GM21381 (cell line): ENCODE results near the gene FAM83B.
"Not testable (repeated sequence)": the region's sequence is repeated elsewhere in the genome, so short reads cannot be mapped to it uniquely, and the experiment has no call there.

Experiments
- ATAC-seq: cut with Tn5 transposase; IDR thresholded peaks from one replicate; pipeline ENCODE4 v1.9.1; 2021; ENCODE audit warnings: mild to moderate bottlenecking, moderate library complexity; ENCODE audit not compliant: unreplicated experiment

Gene FAM83B

DNA sequence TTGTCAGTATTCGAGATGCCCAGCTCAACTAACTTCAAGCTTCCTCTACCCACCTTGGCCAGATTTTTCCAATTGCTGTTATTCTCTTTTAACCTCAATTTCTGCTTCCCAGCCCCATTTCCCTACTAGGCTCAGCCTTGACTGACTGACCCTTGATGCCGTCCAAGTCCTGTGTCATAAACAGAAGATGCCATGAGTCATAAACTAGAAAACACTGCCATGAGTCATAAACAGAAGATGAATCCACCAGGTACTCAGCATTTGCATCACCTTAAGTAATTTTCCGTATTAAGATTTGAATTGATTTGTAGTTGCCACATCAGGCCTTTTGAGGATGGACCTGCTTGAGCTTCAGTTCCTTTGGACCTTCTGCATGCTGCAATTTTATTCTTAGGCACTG is 123.8 kb downstream of the FAM83B start:
- no peak for ATAC-seq

DNA sequence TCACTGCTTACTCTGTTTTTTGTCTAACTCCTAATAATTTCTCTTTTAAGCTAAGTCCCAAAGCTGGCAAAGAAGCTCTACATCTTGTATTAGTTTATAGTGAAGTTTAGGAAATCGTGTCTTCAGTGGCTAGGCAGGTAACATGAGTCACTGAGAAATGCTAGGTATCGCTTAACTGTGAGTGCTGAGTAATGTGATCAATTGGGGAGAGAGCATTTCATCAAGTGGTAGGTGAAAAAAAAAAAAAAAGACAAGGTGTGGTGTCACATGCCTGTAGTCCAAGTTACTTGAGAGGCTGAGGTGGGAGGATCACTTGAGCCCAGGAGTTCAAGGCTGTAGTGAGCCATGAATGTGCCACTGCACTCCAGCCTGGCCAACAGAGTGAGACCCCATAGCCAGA is 125.3 kb downstream of the FAM83B start:
- ATAC-seq = no peak

DNA sequence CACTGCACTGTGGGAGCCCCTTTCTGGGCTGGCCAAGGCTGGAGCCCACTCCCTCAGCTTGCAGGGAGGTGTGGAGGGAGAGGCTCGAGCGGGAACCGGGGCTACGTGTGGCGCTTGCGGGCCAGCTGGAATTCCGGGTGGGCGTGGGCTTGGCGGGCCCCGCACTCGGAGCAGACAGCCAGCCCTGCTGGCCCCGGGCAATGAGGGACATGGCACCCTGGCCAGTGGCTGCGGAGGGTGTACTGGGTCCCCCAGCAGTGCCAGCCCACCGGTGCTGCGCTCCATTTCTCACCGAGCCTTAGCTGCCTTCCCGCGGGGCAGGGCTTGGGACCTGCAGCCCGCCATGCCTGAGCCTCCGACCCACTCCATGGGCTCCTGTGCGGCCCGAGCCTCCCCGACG is 132.6 kb downstream of the FAM83B start:
- ATAC-seq = not testable (repeated sequence)

DNA sequence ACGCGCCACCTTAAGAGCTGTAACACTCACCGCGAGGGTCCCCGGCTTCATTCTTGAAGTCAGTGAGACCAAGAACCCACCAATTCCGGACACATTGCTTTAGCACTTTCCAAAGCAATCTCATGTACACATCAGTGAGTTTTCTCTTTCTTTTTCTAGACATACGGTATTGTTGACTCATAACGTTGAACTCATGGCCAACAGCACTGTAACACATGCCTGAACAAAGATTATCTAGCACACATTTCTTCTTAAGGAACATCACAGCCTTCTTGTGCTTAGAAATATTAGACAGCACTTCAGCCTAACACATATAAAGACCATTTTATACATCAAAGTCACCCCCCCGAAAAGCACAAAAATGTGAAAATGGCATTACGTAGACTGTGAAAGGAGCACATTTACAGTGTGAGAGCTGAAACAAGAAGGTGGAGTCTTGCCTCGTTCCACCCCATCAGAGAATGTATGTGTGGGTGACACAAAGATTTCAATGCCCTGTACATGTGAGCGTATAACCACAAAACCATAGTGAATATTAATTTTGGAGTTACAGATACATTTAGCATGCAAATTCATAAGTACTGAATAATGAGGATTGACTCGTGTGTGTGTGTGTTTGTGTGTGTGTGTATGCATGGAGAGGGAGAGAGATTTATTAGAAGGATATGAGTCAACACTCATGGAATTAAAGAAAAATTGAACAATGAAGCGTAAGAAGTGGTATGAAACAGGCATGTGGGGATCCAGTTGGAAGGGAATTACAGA is 134.1 kb downstream of the FAM83B start:
- no peak for ATAC-seq

DNA sequence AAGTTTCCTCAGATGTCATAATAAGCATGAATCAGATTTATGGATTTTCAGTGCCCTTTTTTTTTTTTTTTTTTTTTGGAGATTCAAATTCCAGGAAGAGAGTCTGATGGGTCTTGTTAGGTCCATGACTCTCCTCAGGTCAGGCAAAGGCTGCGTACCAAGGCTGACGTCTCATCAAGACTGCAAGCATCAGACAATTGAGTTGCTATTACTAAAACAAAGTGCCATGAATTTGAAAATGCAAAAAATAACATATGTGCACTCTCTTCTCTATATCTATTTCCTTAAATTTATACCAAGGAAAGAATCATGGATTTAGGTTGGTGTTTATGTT is 134.7 kb downstream of the FAM83B start:
- ATAC-seq = no peak

DNA sequence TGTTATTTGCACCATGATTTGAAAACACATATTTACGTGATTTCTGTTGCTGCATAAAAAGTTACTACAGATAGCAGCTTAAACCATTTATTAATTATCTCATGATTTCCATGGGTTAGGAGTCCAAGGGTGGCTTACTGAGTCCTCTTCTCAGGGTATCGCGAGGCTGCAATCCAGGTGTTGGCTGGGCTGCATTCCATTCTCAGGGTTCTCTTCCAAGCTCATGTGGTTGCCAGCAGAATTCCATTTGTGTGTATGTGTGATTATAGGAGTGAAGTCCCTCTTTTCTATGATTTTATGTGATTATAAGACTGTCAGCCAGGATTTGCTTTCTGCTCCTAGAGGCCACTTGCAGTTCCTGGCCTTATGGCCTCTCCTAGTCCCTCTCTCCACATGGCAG is 135.1 kb downstream of the FAM83B start:
- ATAC-seq = no peak

DNA sequence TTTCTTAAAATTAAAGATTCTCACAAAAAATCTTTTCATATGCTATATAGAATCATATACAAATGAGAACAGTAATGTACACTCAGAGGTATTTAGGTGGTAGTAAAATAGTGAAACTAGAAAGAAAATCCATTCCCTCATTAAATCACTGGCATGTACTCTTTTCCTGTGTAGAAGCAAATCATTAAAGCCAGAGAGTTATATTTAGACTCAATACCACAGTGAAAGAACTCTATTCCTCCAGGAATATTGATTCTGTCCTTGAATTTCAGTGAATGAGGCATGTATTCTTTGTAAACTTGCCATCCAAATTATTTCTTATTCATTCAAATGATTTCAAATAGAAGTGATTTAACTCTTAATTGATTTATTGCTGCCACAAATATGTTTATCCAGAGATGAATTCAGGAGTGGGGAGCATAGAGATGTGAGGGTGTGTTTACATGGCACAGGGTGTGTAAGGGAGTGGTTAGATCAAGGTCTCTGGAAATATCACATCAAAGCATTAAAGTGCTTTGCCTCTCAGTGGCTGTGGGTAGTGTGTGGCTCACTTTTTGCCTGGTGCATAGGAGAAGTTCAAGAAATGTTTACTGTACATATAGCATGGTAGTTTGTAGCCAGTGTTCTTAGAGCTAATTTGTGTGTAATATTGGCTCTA is 141.2 kb downstream of the FAM83B start:
- ATAC-seq = no peak

DNA sequence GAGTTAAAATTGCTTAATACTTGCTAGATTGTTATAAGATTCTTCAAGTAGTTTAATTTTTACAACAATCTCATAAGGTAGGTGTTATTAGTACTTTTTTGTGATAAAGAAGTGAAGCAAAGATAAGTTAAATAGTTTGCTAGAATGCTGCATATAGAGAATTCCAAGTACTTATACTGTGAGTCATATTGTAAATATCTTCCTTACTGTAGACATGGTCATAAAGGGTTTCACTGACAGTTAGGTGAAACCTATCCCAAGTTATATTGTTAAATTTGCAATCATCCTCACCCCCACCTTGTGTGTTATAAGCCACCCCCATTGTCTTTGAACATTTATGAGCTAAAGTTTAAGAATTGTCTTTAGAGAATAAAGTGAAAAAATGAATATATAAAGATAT is 142.0 kb downstream of the FAM83B start:
- ATAC-seq = no peak

DNA sequence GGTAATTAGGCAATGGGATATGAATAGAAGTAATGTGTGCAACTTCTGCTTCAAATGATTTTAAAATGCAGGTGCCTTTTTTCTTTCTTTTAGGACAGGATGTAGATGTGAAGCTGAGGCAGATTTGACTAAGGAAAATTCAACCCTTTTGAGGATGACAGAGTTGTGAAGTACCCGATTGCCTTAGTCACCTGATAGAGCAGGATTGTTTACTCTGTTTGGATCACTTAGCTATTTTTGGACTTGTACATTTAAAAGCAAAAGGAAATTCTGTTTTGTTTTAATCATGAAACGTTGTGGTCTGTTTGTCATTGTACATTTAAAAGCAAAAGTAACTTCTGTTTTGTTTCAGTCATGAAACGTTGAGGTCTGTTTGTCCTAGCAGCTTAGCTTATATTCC is 143.4 kb downstream of the FAM83B start:
- ATAC-seq = no peak
